Measurements from ENCODE around the gene MND1. TPM values are rescaled to one million over a fixed set of nuclear protein-coding genes. Genes with fewer than 3 reads are reported as not detected.

The MND1 gene
- total and polyA plus RNA-seq, 2 donors (not counting 3 experiments of a cell fraction or from before 2014, with no cell fraction given), result 0.66 to 7.7 TPM

DNA sequence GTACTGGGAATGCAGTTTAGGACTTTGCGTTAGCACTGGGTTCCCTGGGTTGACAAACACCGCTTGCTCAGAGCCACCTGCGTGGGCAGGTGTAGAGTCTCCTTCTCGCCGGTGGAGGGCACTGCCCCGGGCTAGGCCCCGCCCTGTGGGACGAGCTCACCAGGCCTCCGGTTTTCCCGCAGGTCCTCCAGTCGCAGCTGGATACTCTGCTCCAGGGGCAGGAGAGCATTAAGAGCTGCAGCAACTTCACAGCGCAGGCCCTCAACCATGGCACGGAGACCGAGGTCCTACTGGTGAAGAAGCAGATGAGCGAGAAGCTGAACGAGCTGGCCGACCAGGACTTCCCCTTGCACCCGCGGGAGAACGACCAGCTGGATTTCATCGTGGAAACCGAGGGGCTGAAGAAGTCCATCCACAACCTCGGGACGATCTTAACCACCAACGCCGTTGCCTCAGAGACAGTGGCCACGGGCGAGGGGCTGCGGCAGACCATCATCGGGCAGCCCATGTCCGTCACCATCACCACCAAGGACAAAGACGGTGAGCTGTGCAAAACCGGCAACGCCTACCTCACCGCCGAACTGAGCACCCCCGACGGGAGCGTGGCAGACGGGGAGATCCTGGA is 49.2 kb upstream of the MND1 start:
- Histone ChIP-seq H3K4me1 (ENCODE audit: control insufficient read depth, extremely low read depth, insufficient read depth, low read length) (no peaks in the 10 kb centered on the region), H3K9ac (replicated peaks; ENCODE audit: extremely low read depth, insufficient read depth, low read length) (no peak overlapping the region), H2AFZ (ENCODE audit: low read depth, low read length) (no peak overlapping the region), H3K79me2 (ENCODE audit: control insufficient read depth, insufficient read depth, low read length) (no peaks in the 10 kb centered on the region), H3K4me2 (ENCODE audit: insufficient read depth, low read length) (no peak overlapping the region), H4K20me1 (replicated peaks; ENCODE audit: control insufficient read depth, extremely low read depth, insufficient read depth, low read length) (no peaks in the 10 kb centered on the region), H3K27ac (ENCODE audit: insufficient read depth, low read depth, low read length) (no peak overlapping the region), H3K27me3 (ENCODE audit: control insufficient read depth in 2 of 2, insufficient read depth in 2 of 2, low read length in 2 of 2) (no peaks in the 10 kb centered on the region), H3K9me3 (replicated peaks; ENCODE audit: control insufficient read depth, insufficient read depth, low read length) (no peaks in the 10 kb centered on the region), H3K9me1 (replicated peaks; ENCODE audit: control insufficient read depth, extremely low read depth, insufficient read depth, low read length) (no peaks in the 10 kb centered on the region), H3K4me3 (replicated peaks in 1 of 3; ENCODE audit: insufficient read depth in 1 of 3, low read depth in 1 of 3, low read length in 3 of 3) (no peak overlapping the region), H3K36me3 (ENCODE audit: control insufficient read depth in 2 of 2, extremely low read depth in 1 of 2, insufficient read depth in 2 of 2, low read length in 2 of 2) (peaks cover 0 to 3% of the 10 kb centered on the region in 2 experiments)
- no peak for FAIRE-seq
- dilution Hi-C loops (cut with MboI; ENCODE audit: extremely low pct_ligation_motif_present, low sequenced_read_pairs) (no loop called here), intact Hi-C loops (cut with micrococcal nuclease) (no loop called here)
- ChIA-PET POLR2A (no interaction called here), CTCF (no interaction called here)
- no TSS peak for BruUV-seq (replicated peaks)
- DNase-seq (ENCODE audit: low read depth, low spot score), result no peak
- TF ChIP-seq, protein P1, sequence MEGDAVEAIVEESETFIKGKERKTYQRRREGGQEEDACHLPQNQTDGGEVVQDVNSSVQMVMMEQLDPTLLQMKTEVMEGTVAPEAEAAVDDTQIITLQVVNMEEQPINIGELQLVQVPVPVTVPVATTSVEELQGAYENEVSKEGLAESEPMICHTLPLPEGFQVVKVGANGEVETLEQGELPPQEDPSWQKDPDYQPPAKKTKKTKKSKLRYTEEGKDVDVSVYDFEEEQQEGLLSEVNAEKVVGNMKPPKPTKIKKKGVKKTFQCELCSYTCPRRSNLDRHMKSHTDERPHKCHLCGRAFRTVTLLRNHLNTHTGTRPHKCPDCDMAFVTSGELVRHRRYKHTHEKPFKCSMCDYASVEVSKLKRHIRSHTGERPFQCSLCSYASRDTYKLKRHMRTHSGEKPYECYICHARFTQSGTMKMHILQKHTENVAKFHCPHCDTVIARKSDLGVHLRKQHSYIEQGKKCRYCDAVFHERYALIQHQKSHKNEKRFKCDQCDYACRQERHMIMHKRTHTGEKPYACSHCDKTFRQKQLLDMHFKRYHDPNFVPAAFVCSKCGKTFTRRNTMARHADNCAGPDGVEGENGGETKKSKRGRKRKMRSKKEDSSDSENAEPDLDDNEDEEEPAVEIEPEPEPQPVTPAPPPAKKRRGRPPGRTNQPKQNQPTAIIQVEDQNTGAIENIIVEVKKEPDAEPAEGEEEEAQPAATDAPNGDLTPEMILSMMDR (IDR thresholded peaks at IDR 0.05; ENCODE audit: extremely low read depth in 1 of 2, insufficient read depth in 1 of 2, low read depth in 1 of 2, low read length in 2 of 2), result no peak
- TF ChIP-seq JUN (IDR thresholded peaks at IDR 0.05; ENCODE audit: borderline replicate concordance, insufficient read depth, insufficient read length, low read depth) (no peak), POLR2A (IDR thresholded peaks at IDR 0.05; ENCODE audit: low read depth, low read length) (no peak), MYC (IDR thresholded peaks at IDR 0.05; ENCODE audit: low read depth, low read length) (no peak), POLR2AphosphoS5 (IDR thresholded peaks at IDR 0.05; ENCODE audit: insufficient read depth, low read depth, low read length) (no peak)
- TF ChIP-seq, protein P2, sequence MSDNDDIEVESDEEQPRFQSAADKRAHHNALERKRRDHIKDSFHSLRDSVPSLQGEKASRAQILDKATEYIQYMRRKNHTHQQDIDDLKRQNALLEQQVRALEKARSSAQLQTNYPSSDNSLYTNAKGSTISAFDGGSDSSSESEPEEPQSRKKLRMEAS (IDR thresholded peaks at IDR 0.05; ENCODE audit: insufficient read depth, insufficient read length), result no peak

Measured in endothelial cell of umbilical vein (primary cell).